T1000 (cell line): ENCODE measurements around the gene CDK6.

Experiments used
- DNase-seq: peaks from one replicate; lab custom pipeline; 2025; ENCODE audit warnings: mixed read lengths; lab: John Stamatoyannopoulos, UW

The CDK6 gene

GRCh38 chr7:92708111-92709042, 128.0 kb downstream of the CDK6 start:
- no peak for DNase-seq

GRCh38 chr7:92707435-92707834, 128.9 kb downstream of the CDK6 start:
- no peak for DNase-seq

- no peak for DNase-seq
These were observed 129.8 kb downstream of the CDK6 start for GRCh38 chr7:92706563-92706962.

- no peak for DNase-seq
These were observed 130.5 kb downstream of the CDK6 start for GRCh38 chr7:92705831-92706230.

- DNase-seq: no peak
These were observed 131.5 kb downstream of the CDK6 start for GRCh38 chr7:92704858-92705257.

- no peak for DNase-seq
These were observed 133.8 kb downstream of the CDK6 start for GRCh38 chr7:92702535-92702934.

GRCh38 chr7:92699966-92700514, 136.3 kb downstream of the CDK6 start:
- no peak for DNase-seq

- no peak for DNase-seq
These were observed 136.8 kb downstream of the CDK6 start for GRCh38 chr7:92699560-92699959.

GRCh38 chr7:92698237-92698841, 138.0 kb downstream of the CDK6 start:
- no peak for DNase-seq

- DNase-seq: no peak
These were observed 139.0 kb downstream of the CDK6 start for GRCh38 chr7:92697414-92697813.

GRCh38 chr7:92697012-92697411, 139.4 kb downstream of the CDK6 start:
- no peak for DNase-seq

GRCh38 chr7:92696584-92696983, 139.8 kb downstream of the CDK6 start:
- DNase-seq: no peak

- DNase-seq: no peak
These were observed 140.8 kb downstream of the CDK6 start for GRCh38 chr7:92695308-92696261.

- no peak for DNase-seq
These were observed 142.2 kb downstream of the CDK6 start for GRCh38 chr7:92694211-92694610.

GRCh38 chr7:92693519-92693918, 142.9 kb downstream of the CDK6 start:
- DNase-seq: no peak

GRCh38 chr7:92691578-92691977, 144.8 kb downstream of the CDK6 start:
- no peak for DNase-seq

GRCh38 chr7:92685136-92686042, 151.0 kb downstream of the CDK6 start:
- DNase-seq: no peak

GRCh38 chr7:92684274-92684673, 152.1 kb downstream of the CDK6 start:
- no peak for DNase-seq

- DNase-seq: no peak
These were observed 153.4 kb downstream of the CDK6 start for GRCh38 chr7:92682903-92683539.

- DNase-seq: no peak
These were observed 154.0 kb downstream of the CDK6 start for GRCh38 chr7:92682330-92682729.
